ENCODE results near the gene BRD3OS. TPM values are rescaled to one million over a fixed set of nuclear protein-coding genes. Genes with fewer than 3 reads are reported as not detected.
A peak's percentile ranks its signal among the peaks of the same experiment; 100 is the strongest.

The BRD3OS gene
- total and polyA plus RNA-seq, 2 of the 13 experiments (the other 11 are each of a cell fraction or from before 2014, with no cell fraction given), result 4.9 to 5.7 TPM

DNA sequence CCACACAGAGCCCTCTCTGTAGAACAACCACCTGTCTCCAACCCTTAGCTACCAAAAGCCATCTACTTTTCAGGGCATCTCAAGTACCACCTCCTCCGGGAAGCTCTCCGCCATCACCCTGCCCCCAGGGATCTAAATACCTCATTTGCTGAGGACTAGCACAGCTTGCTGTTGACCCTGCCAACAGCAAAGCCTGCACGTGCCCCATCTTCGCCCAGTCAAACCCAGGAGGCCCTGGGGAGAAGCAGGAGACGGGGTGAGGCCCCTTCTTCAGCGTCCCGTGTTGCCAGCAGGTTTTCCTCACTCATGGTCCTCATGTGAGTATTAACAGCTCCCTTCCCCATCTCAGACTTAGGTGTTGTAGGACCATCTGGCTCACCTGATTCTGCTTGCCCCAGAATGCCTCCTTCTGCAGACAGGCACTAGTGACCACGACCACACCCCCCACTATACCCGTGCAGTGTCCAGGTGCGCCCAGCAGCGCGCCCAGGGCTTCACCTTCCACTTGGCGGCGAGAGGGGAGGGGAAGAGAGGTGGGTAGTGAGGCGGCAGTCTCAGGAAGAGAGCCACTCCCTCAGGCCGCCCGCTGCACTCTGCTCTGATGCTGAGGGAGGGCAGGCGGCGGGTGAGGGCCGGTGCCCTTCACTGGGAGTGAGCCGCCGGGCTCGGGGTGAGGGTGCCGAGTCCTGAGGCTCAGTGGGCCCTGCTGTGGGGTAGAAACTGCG lies 44.3 kb upstream of the BRD3OS start:
- Histone ChIP-seq H3K9ac (ENCODE audit: insufficient read depth, low read depth, low read length) (no peak overlapping the region; the same call in 1 of the 2 replicates), H2AFZ (ENCODE audit: low read length) (no peak overlapping the region), H3K4me1 (ENCODE audit: insufficient read depth, low read length) (peaks cover 66% of the 10 kb centered on the region), H3K4me2 (ENCODE audit: low read depth, low read length) (peak overlapping the region; percentile 95; the same call in 1 of the 2 replicates), H3K4me3 (replicated peaks in 1 of 3; ENCODE audit: insufficient read depth in 1 of 3, low read depth in 2 of 3, low read length in 3 of 3) (peak overlapping the region in 1 of 3 experiments; percentile 73; a peak in 2 of 6 replicates), H3K27ac (ENCODE audit: extremely low read length, insufficient read depth, low read length) (peak overlapping the region; percentile 92), H3K27me3 (ENCODE audit: control insufficient read depth in 1 of 2, insufficient read depth in 2 of 2, low read length in 2 of 2) (no peaks in the 10 kb centered on the region), H3K36me3 (replicated peaks in 1 of 2; ENCODE audit: control insufficient read depth in 1 of 2, insufficient read depth in 2 of 2, low read length in 2 of 2) (peaks cover under 1 to 13% of the 10 kb centered on the region in 2 experiments; a peak in 4 of 5 replicates), H3K9me3 (ENCODE audit: low read length) (no peaks in the 10 kb centered on the region), H3K79me2 (ENCODE audit: insufficient read depth, low read length) (peaks cover 95% of the 10 kb centered on the region), H4K20me1 (ENCODE audit: insufficient read depth, low read length) (peaks cover 14% of the 10 kb centered on the region)
- ATAC-seq (no peak), FAIRE-seq (no peak), DNase-seq (ENCODE audit: low spot score) (no peak)
- TF ChIP-seq ZBTB38 (CRISPR knock-in tag; IDR thresholded peaks at IDR 0.05) (0 out of 2 replicates have a peak, but pooled peaks have one; percentile 31), ZBTB33 (CRISPR knock-in tag; IDR thresholded peaks at IDR 0.05) (peak; percentile 83; the same call in 1 of the 2 replicates), ZNF782 (CRISPR knock-in tag; IDR thresholded peaks at IDR 0.05; ENCODE audit: borderline replicate concordance) (no peak), ZNF263 (CRISPR knock-in tag; IDR thresholded peaks at IDR 0.05) (no peak), HNRNPL (IDR thresholded peaks at IDR 0.05; ENCODE audit: low read depth, low read length) (peak; percentile 74; the same call in 1 of the 2 replicates), TEAD2 (CRISPR knock-in tag; IDR thresholded peaks at IDR 0.05) (no peak), ETV6 (CRISPR knock-in tag; conservative IDR thresholded peaks at IDR 0.05) (no peak)
- TF ChIP-seq, protein P1, sequence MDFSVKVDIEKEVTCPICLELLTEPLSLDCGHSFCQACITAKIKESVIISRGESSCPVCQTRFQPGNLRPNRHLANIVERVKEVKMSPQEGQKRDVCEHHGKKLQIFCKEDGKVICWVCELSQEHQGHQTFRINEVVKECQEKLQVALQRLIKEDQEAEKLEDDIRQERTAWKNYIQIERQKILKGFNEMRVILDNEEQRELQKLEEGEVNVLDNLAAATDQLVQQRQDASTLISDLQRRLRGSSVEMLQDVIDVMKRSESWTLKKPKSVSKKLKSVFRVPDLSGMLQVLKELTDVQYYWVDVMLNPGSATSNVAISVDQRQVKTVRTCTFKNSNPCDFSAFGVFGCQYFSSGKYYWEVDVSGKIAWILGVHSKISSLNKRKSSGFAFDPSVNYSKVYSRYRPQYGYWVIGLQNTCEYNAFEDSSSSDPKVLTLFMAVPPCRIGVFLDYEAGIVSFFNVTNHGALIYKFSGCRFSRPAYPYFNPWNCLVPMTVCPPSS (IDR thresholded peaks at IDR 0.05), result no peak
- BruUV-seq (replicated peaks), result no TSS peak
- 88% methylated on average over 8 of the region's 25 CpGs for WGBS (ENCODE audit: low lambda C conversion rate)
- intact Hi-C loops (cut with micrococcal nuclease; ENCODE audit: unreplicated experiment) (no loop called here), in situ Hi-C loops (cut with HindIII; ENCODE audit: extremely low pct_ligation_motif_present, low pct_unique_long_range_greater_than_20kb) (no loop called here)
- ChIA-PET POLR2A (interaction anchor here (2.6 to 3.3 kb wide), 2 partner anchors 9 to 66 kb away, joined by 13 to 24 read pairs; no protein-coding TSS in a partner anchor), CTCF (ENCODE audit: low intra/inter-chr PET ratio, low total read pairs) (no interaction called here)
